Natural killer cell (primary cell): ENCODE data around the gene FTSJ3. TPM values are rescaled to one million over a fixed set of nuclear protein-coding genes. Genes with fewer than 3 reads are reported as not detected.

ENCODE experiments used
- ATAC-seq, 3 donors: fragments of 150-1000 bp in 2 of 3; fragments of 200-7000 bp in 1 of 3; cut with Tn5 transposase; 1 replicate in 1 of 3; 2 replicates in 2 of 3; pipeline ENCODE4 v1.10.0; 2021; ENCODE audit warnings: mild to moderate bottlenecking in 2 of 3, moderate library complexity in 2 of 3
- DNase-seq, 2 donors: peaks; one replicate each; pipeline versions ENCODE4 v3.0.0 to v3.0.0-alpha.2; 2013 to 2021; ENCODE audit warnings: mixed read lengths in 1 of 2
- H3K27ac ChIP-seq: one replicate; pipeline ENCODE4 v1.5.1; 2013; ENCODE audit warnings: mild to moderate bottlenecking, low read length
- H3K27me3 ChIP-seq: one replicate; pipeline ENCODE4 v1.6.1; 2013; ENCODE audit warnings: low read length; ENCODE audit not compliant: control insufficient read depth, insufficient read depth
- H3K36me3 ChIP-seq: one replicate; pipeline ENCODE4 v1.6.1; 2013; ENCODE audit warnings: low read length; ENCODE audit not compliant: control insufficient read depth, insufficient read depth
- H3K4me1 ChIP-seq: one replicate; pipeline ENCODE4 v1.6.1; 2013; ENCODE audit warnings: low read length; ENCODE audit not compliant: control insufficient read depth, insufficient read depth
- H3K4me3 ChIP-seq: one replicate; pipeline ENCODE4 v1.5.1; 2013; ENCODE audit warnings: low read length
- H3K9me3 ChIP-seq: one replicate; pipeline ENCODE4 v1.6.1; 2013; ENCODE audit warnings: low read length; ENCODE audit not compliant: control insufficient read depth, insufficient read depth
- H3K27ac Mint-ChIP-seq, 2 donors: one replicate each; pipeline ENCODE4 v1.8.0; 2022; ENCODE audit warnings: mild to moderate bottlenecking in 2 of 2, mixed read lengths in 2 of 2, moderate library complexity in 1 of 2
- H3K27me3 Mint-ChIP-seq, 2 donors: one replicate each; pipeline ENCODE4 v1.8.0; 2022; ENCODE audit warnings: low read depth in 2 of 2, mixed read lengths in 2 of 2
- H3K36me3 Mint-ChIP-seq: one replicate; pipeline ENCODE4 v1.8.0; 2022; ENCODE audit warnings: mixed read lengths
- H3K4me1 Mint-ChIP-seq, 2 donors: one replicate each; pipeline ENCODE4 v1.8.0; 2022; ENCODE audit warnings: mixed read lengths in 2 of 2
- H3K4me3 Mint-ChIP-seq: one replicate; pipeline ENCODE4 v1.8.0; 2022; ENCODE audit warnings: mild to moderate bottlenecking, moderate library complexity, mixed read lengths
- H3K9me3 Mint-ChIP-seq, 2 donors: one replicate each; pipeline ENCODE4 v1.8.0; 2022; ENCODE audit warnings: mixed read lengths in 2 of 2
- WGBS: methylation state at CpG from one replicate; pipeline ENCODE4 v1.1.7; 2013; ENCODE audit warnings: missing lambda C conversion rate; ENCODE audit not compliant: insufficient coverage; 5-methylcytosine and 5-hydroxymethylcytosine counted together
- intact Hi-C: fragments of 100-400 bp; cut with micrococcal nuclease; formaldehyde crosslinking; loops from one replicate; pipeline ENCODE4 v1.14.2; 2022
- total RNA-seq, 4 donors: library from RNA; stranded (reverse); fragments of 120-200 nt in 1 of 4; gene quantifications; one replicate each; pipeline versions ENCODE4 v1.2.3 to v1.2.4, GENCODE V29; 2013 to 2022
- TF ChIP-seq, protein P1 (sequence below): fragments of 200-600 bp; IDR thresholded peaks from one replicate; pipeline ENCODE4 v1.8.0; 2022; ENCODE audit warnings: antibody characterized with exemption

FTSJ3 gene
- total RNA-seq, 3 donors from 2014 or later (not counting 1 experiment from before 2014, with no cell fraction given), result 35.2 to 53.5 (median 51.6) TPM

DNA sequence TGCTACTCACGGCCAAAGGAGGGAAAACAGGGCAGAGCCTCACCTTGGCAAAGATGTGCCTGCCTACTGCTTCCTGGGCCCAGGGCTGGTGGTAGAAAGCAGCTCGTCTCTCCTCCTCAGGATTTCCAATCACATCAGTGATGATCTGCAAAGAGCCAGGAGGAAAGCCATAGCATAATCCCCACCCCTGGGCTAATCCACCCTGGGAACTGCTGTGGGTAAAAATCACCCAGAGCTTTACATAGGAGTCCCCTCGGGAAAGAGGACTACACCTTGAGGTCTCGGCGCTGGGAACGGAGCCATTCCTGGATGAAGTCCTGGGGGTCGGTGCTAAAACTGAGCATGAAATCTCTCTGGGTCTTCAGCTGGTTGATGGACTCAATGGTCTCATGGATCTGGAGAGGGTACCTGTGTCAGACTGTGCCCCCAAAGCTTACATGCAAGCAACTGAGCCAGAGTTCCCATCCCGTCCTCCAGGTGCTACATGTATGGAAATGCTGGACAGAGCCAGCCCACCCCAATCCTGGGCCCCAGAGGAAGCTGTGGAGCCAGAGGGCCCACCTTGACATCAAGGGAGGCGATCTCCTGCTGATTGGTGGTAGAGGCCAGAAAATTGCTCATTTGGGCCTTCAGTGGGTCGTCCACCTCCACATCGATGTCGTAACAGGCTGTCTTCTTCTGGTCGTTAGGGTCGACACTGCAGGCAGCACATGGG, 5.7 kb upstream of the FTSJ3 start:
- H3K4me3 ChIP-seq, result no peak overlapping the region
- H3K27me3 ChIP-seq, result no peaks in the 10 kb centered on the region
- peaks cover 34% of the 10 kb centered on the region for H3K4me1 ChIP-seq
- intact Hi-C loops, result no loop called here
- Mint-ChIP-seq H3K27ac (peak overlapping the region in 1 of 2 donors; percentile 68), H3K27me3 (no peaks in the 10 kb centered on the region), H3K9me3 (no peaks in the 10 kb centered on the region), H3K4me3 (no peak overlapping the region), H3K4me1 (peaks cover 15 to 37% of the 10 kb centered on the region in 2 donors), H3K36me3 (peaks cover 7% of the 10 kb centered on the region)
- 96% methylated on average over 14 of the region's 14 CpGs for WGBS
- H3K36me3 ChIP-seq, result peaks cover 75% of the 10 kb centered on the region
- ATAC-seq, result no peak
- H3K27ac ChIP-seq, result no peak overlapping the region
- no peak for DNase-seq
- no peaks in the 10 kb centered on the region for H3K9me3 ChIP-seq
- TF ChIP-seq, protein P1, sequence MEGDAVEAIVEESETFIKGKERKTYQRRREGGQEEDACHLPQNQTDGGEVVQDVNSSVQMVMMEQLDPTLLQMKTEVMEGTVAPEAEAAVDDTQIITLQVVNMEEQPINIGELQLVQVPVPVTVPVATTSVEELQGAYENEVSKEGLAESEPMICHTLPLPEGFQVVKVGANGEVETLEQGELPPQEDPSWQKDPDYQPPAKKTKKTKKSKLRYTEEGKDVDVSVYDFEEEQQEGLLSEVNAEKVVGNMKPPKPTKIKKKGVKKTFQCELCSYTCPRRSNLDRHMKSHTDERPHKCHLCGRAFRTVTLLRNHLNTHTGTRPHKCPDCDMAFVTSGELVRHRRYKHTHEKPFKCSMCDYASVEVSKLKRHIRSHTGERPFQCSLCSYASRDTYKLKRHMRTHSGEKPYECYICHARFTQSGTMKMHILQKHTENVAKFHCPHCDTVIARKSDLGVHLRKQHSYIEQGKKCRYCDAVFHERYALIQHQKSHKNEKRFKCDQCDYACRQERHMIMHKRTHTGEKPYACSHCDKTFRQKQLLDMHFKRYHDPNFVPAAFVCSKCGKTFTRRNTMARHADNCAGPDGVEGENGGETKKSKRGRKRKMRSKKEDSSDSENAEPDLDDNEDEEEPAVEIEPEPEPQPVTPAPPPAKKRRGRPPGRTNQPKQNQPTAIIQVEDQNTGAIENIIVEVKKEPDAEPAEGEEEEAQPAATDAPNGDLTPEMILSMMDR, result no peak

DNA sequence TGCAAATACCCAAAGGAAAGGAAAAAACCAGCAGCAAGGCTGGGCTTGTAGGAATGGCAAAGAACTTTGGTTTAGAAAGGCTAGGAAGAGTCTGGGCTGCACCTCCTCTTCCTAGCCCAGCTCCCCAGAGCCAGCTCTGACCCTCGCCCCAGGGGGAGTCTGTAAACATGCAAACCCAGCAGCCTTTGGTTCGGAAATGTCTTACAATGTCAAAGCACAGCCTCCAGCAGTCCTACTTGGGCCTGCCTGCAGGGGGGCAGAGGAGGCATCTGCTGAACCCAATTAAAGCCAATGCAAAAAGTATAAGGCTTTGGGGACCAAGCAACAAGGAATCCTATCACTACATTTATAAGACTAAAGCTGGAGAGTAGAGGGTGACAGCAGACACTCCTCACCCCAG, 5.0 kb upstream of the FTSJ3 start:
- TF ChIP-seq, protein P1, result no peak
- no peaks in the 10 kb centered on the region for H3K9me3 ChIP-seq
- H3K4me1 ChIP-seq, result peaks cover 33% of the 10 kb centered on the region
- peaks cover 75% of the 10 kb centered on the region for H3K36me3 ChIP-seq
- WGBS, result 81% methylated on average over 2 of the region's 2 CpGs
- Mint-ChIP-seq H3K36me3 (peaks cover 7% of the 10 kb centered on the region), H3K27ac (peak overlapping the region; percentile 15 to 46), H3K9me3 (no peaks in the 10 kb centered on the region), H3K27me3 (no peaks in the 10 kb centered on the region), H3K4me1 (peaks cover 20 to 41% of the 10 kb centered on the region in 2 donors), H3K4me3 (no peak overlapping the region)
- ATAC-seq, result no peak
- no peaks in the 10 kb centered on the region for H3K27me3 ChIP-seq
- DNase-seq, result no peak
- no peak overlapping the region for H3K27ac ChIP-seq
- intact Hi-C loops, result no loop called here
- H3K4me3 ChIP-seq, result no peak overlapping the region

- intact Hi-C loops, result no loop called here
- Mint-ChIP-seq H3K9me3 (no peaks in the 10 kb centered on the region), H3K27me3 (no peaks in the 10 kb centered on the region), H3K4me3 (no peak overlapping the region), H3K4me1 (peaks cover 20 to 42% of the 10 kb centered on the region in 2 donors), H3K27ac (peak overlapping the region; percentile 15 to 46), H3K36me3 (peaks cover 7% of the 10 kb centered on the region)
- H3K36me3 ChIP-seq, result peaks cover 73% of the 10 kb centered on the region
- TF ChIP-seq, protein P1, result no peak
- no peaks in the 10 kb centered on the region for H3K27me3 ChIP-seq
- H3K4me1 ChIP-seq, result peaks cover 33% of the 10 kb centered on the region
- ATAC-seq (no peak), DNase-seq (no peak)
- no peak overlapping the region for H3K27ac ChIP-seq
- WGBS, result 98% methylated on average over 2 of the region's 5 CpGs
- no peaks in the 10 kb centered on the region for H3K9me3 ChIP-seq
- no peak overlapping the region for H3K4me3 ChIP-seq
Measured at GRCh38 chr17:63832014-63832413, 4.6 kb upstream of the FTSJ3 start.

- 31% methylated on average over 8 of the region's 8 CpGs for WGBS
- H3K4me1 Mint-ChIP-seq, result peaks cover 24 to 46% of the 10 kb centered on the region in 2 donors
- peaks cover 7% of the 10 kb centered on the region for H3K36me3 Mint-ChIP-seq
Measured at GRCh38 chr17:63831505-63831904, 4.0 kb upstream of the FTSJ3 start.

More at GRCh38 chr17:63831505-63831904, 4.0 kb upstream of the FTSJ3 start:
- H3K4me3 Mint-ChIP-seq, result no peak overlapping the region
- intact Hi-C loops, result no loop called here
- H3K9me3 ChIP-seq, result no peaks in the 10 kb centered on the region
- H3K27ac Mint-ChIP-seq, result peak overlapping the region in 1 of 2 donors; percentile 68
- H3K36me3 ChIP-seq, result peaks cover 67% of the 10 kb centered on the region
- H3K4me3 ChIP-seq, result no peak overlapping the region
- no peak for DNase-seq
- no peak for ATAC-seq
- H3K27ac ChIP-seq, result no peak overlapping the region
- TF ChIP-seq, protein P1, result no peak
- no peaks in the 10 kb centered on the region for H3K9me3 Mint-ChIP-seq
- peaks cover 36% of the 10 kb centered on the region for H3K4me1 ChIP-seq
- no peaks in the 10 kb centered on the region for H3K27me3 ChIP-seq
- H3K27me3 Mint-ChIP-seq, result no peaks in the 10 kb centered on the region
